HG02970 (cell line): Measurements from ENCODE around the gene STPG3.
A peak's percentile ranks its signal among the peaks of the same experiment; 100 is the strongest.

Experiments
- ATAC-seq: cut with Tn5 transposase; IDR thresholded peaks from one replicate; pipeline ENCODE4 v1.9.1; 2021; ENCODE audit warnings: mild to moderate bottlenecking, moderate library complexity, moderate number of reproducible peaks; ENCODE audit not compliant: unreplicated experiment, low FRiP score

STPG3 gene

GRCh38 chr9:137251194-137251461 lies at the start of gene STPG3:
STPG3 (plus strand) TSS chr9:137251286; CDS start chr9:137251287, 1 bp downstream.
- ATAC-seq: no peak

GRCh38 chr9:137202966-137203365 lies 48.1 kb upstream of the STPG3 start:
- no peak for ATAC-seq

- ATAC-seq: no peak
Observed at GRCh38 chr9:137204731-137205125, 46.4 kb upstream of the STPG3 start.

- ATAC-seq: peak; percentile 49
Observed at GRCh38 chr9:137205126-137206069, 45.7 kb upstream of the STPG3 start, which contains the start of the genes NDOR1 and TMEM203. NDOR1 (plus strand) TSS chr9:137205700; CDS start chr9:137205778, 78 bp downstream. TMEM203 (minus strand) TSS chr9:137205648; CDS start chr9:137205414, 234 bp downstream.

GRCh38 chr9:137206602-137207001 lies 44.5 kb upstream of the STPG3 start:
- no peak for ATAC-seq

GRCh38 chr9:137211532-137211931 lies 39.6 kb upstream of the STPG3 start:
- no peak for ATAC-seq

- no peak for ATAC-seq
Observed at GRCh38 chr9:137212520-137212919, 38.6 kb upstream of the STPG3 start.

- ATAC-seq: no peak
Observed at GRCh38 chr9:137213160-137214060, 37.7 kb upstream of the STPG3 start.

- ATAC-seq: no peak
Observed at GRCh38 chr9:137214620-137215019, 36.5 kb upstream of the STPG3 start.

GRCh38 chr9:137215196-137215986 lies 35.7 kb upstream of the STPG3 start:
- ATAC-seq: no peak

- ATAC-seq: no peak
Observed at GRCh38 chr9:137216188-137216965, 34.7 kb upstream of the STPG3 start.

GRCh38 chr9:137217276-137218211 lies 33.5 kb upstream of the STPG3 start:
- no peak for ATAC-seq

- ATAC-seq: no peak
Observed at GRCh38 chr9:137218212-137218753, 32.8 kb upstream of the STPG3 start.

GRCh38 chr9:137218754-137219271 lies 32.3 kb upstream of the STPG3 start:
- ATAC-seq: no peak

- no peak for ATAC-seq
Observed at GRCh38 chr9:137219757-137220316, 31.2 kb upstream of the STPG3 start.

GRCh38 chr9:137220317-137221094 lies 30.6 kb upstream of the STPG3 start:
- no peak for ATAC-seq

- ATAC-seq: no peak
Observed at GRCh38 chr9:137221095-137221505, 30.0 kb upstream of the STPG3 start.
